NCI-H1092 treated with DMSO at 0.1 percent for 48 hours (cell line): Measurements from ENCODE around the gene ASTN2.
"Not testable (repeated sequence)": the region's sequence is repeated elsewhere in the genome, so short reads cannot be mapped to it uniquely, and the experiment has no call there.

Experiments
- DNase-seq: peaks from one replicate; lab custom pipeline; 2025; lab: John Stamatoyannopoulos, UW

The ASTN2 gene

GRCh38 chr9:116952436-116952810, 462.4 kb downstream of the ASTN2 start:
- DNase-seq, result no peak

- DNase-seq, result no peak
These were observed 463.0 kb downstream of the ASTN2 start for GRCh38 chr9:116951588-116952435.

GRCh38 chr9:116945817-116946216, 469.0 kb downstream of the ASTN2 start:
- DNase-seq, result no peak

GRCh38 chr9:116944714-116945534, 469.9 kb downstream of the ASTN2 start:
- DNase-seq, result no peak

GRCh38 chr9:116943970-116944369, 470.9 kb downstream of the ASTN2 start:
- DNase-seq, result no peak

- DNase-seq, result no peak
These were observed 472.2 kb downstream of the ASTN2 start for GRCh38 chr9:116942593-116943061.

GRCh38 chr9:116941266-116941665, 473.6 kb downstream of the ASTN2 start:
- no peak for DNase-seq

- no peak for DNase-seq
These were observed 474.1 kb downstream of the ASTN2 start for GRCh38 chr9:116940614-116941215.

GRCh38 chr9:116939614-116940013, 475.2 kb downstream of the ASTN2 start:
- DNase-seq, result no peak

GRCh38 chr9:116939161-116939560, 475.7 kb downstream of the ASTN2 start:
- DNase-seq, result no peak

- no peak for DNase-seq
These were observed 477.5 kb downstream of the ASTN2 start for GRCh38 chr9:116937361-116937760.

- DNase-seq, result no peak
These were observed 479.5 kb downstream of the ASTN2 start for GRCh38 chr9:116935149-116935897.

- no peak for DNase-seq
These were observed 480.7 kb downstream of the ASTN2 start for GRCh38 chr9:116934131-116934530.

GRCh38 chr9:116933251-116933650, 481.6 kb downstream of the ASTN2 start:
- DNase-seq, result no peak

GRCh38 chr9:116929621-116930020, 485.2 kb downstream of the ASTN2 start:
- DNase-seq, result no peak

- no peak for DNase-seq
These were observed 486.0 kb downstream of the ASTN2 start for GRCh38 chr9:116928884-116929283.

GRCh38 chr9:116928289-116928688, 486.6 kb downstream of the ASTN2 start:
- DNase-seq, result no peak

- DNase-seq, result no peak
These were observed 487.1 kb downstream of the ASTN2 start for GRCh38 chr9:116927726-116928125.

GRCh38 chr9:116925121-116925520, 489.7 kb downstream of the ASTN2 start:
- no peak for DNase-seq

- no peak for DNase-seq
These were observed 490.3 kb downstream of the ASTN2 start for GRCh38 chr9:116924462-116925110.

GRCh38 chr9:116917895-116918508, 496.9 kb downstream of the ASTN2 start:
- not testable (repeated sequence) for DNase-seq
